ENCODE results near the gene C20orf173.

DNA sequence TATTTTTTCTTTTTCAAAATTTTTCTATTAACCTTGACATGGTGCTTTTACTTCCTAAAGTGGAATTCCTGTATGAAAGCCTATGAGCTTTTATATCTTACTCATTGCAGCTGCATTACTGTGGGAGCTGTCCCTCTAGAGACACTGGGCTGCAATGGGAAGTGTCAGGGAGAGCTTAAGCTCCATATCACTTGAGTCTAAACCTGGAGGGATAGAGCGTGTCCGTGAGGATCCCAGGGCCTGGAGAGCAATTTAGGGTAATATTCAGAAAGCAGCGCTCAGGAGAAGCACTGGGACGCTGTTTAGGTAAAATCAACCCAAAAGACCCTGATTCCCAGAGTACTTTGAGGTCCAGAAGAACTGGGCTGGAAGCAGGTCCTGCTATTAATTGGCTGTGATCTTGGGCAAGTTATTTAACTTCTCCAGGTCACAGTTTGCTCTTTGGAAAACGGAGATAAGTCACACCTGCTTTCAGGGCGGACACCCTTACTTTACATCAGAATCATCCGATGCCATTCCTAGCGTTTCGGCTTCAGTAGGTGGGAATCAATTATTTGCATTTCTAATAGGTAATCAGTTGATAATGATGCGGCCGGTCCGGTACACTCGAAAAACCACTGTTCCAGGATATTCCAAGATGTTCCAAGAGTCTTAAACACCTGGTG, 11.8 kb upstream of the C20orf173 start:
- no peak for TF ChIP-seq GATA3 (IDR thresholded peaks at IDR 0.05; ENCODE audit: low read depth, low read length)
- no peak for TF ChIP-seq GATA2 (IDR thresholded peaks at IDR 0.05; ENCODE audit: low read depth, low read length)
